Measurements from ENCODE around the gene LRRFIP1.

LRRFIP1 gene

DNA sequence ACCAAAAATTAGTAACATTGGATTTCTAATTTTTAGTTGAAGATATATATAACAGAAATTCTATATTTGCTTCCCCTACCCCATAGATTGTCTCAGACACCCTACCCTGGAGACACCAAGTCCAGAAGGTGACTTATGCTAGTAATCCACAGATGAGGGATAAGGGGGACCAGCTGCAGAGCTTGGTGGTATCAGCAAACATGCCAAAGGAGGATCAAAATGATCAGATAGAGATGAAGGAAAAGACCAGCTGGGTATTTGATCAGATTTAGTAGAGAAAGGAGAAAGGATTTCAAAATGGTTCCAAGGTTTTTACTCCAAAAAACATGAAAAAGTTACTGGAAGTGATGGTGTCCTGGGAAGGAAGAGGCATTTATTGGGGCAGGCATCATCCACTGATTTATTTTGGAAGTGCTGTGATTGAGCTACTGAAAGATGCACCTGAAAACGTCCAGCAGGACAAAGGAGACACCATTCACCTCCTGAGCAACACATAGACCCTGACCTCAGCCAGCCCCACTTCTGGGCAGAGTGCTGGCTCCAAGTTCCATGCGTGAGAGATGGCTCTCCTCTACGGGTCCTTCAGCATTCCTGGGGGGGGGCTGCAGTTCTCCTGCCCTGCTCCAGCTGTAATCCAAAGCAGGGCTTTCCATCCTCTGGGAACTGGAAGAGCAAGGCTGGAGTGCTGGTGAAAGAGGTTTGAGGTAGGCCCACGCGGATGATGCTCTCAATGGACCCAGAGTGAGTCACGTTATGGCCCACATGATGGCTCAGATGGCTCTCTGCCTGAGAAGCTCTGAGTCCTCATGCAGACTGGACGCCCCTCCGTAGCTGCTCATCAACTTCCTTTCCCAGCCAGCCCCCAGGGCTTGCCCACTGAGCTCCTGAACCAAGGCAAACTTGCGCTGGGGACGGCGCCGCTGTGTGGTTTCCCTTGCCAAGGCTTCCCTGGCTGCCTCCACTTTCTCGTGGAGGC, 3.7 kb upstream of the LRRFIP1 start:
- no peak for DNase-seq

DNA sequence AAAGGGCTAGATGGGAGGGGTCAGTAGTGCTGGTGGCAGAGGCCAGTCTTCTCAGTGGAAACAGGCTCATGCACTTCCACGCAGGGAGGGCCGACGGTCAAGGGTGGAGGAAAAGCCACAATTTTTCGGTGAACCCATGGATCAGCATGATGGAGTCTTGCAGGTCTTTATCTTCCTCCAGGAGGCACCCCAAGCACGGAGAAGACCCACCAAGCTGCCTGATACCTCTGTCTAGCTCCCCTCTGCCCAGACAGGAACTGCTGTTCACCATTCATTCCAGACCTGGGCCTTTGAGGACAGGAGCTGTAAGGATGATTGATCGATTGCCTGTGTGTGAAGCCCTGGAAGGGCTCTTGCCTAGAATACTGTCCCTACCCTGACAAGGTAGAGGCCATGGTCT, 2.8 kb upstream of the LRRFIP1 start:
- no peak for DNase-seq

DNA sequence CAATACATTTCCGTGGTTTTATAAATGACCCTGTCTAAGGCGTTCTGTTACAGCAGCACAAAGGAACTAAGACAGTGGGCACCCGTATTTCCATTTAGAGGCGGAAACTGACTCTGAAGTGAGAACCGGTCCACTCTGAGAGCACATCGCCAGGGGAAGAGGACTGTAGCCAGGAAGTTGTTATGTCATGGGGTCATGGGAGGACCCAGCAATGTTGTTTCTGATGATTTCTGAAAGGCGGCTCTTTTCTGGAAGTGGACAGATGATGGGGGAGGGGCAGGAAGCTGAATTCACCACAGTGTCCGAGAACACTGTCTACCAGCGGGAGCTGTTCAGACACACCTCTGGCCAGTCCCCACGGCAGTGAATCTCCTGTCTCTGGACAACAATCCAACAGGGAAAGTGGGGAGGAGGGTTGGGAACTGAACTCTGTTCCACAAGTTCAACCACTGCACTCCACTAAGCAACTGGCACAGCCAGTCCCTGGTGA, 2.1 kb upstream of the LRRFIP1 start:
- DNase-seq, result no peak

DNA sequence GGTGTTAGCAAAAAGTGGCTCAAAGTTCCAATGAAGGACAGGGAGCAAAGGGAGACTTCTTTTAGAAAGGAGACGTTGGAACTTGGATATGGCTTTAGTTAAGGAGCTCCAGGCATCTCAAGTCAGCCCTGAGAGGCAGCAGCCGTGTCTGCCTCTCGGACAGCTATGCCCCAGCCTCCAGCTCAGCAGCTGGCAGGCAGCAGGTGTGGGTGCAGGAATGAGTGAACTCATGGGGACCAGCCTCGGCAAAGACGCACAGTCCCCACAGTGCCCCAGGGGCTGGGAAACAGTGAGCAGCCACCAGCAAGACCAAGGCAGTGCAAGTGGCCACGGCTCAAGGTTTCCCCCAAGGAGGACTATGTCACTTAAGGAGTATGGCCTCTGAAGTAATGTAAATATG, 1.6 kb upstream of the LRRFIP1 start:
- DNase-seq, result no peak

DNA sequence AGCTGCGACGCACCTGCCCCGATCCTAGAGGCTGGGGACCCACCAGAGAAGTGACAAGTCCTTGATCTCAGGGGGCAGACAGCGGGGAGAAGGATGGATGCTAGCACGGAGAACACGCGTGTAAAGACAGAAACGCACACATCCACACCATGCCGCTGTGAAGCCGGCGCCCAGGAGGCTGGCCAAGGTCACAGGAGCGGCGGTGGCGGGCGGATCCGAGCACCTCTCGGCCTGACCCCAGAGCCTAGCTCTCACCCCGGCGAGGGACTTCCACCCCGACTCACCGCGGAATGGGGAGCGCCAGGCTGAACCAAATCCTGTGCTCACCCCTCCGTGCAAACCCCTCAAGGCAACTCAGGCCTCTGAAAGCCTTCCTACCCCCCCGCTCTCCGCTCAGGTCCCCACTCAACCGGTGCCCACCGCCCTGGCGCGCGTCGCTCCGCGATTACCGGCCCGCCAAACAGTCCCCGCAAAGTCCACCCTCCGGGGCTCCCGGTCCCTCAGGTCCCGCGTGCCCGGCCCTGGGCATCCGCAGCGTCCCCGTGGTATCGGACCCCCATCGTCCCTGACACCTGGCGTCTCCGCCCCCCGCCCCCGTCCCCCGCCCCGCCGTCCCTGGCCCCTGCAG, 460 bp upstream of the LRRFIP1 start:
- DNase-seq, result no peak

DNA sequence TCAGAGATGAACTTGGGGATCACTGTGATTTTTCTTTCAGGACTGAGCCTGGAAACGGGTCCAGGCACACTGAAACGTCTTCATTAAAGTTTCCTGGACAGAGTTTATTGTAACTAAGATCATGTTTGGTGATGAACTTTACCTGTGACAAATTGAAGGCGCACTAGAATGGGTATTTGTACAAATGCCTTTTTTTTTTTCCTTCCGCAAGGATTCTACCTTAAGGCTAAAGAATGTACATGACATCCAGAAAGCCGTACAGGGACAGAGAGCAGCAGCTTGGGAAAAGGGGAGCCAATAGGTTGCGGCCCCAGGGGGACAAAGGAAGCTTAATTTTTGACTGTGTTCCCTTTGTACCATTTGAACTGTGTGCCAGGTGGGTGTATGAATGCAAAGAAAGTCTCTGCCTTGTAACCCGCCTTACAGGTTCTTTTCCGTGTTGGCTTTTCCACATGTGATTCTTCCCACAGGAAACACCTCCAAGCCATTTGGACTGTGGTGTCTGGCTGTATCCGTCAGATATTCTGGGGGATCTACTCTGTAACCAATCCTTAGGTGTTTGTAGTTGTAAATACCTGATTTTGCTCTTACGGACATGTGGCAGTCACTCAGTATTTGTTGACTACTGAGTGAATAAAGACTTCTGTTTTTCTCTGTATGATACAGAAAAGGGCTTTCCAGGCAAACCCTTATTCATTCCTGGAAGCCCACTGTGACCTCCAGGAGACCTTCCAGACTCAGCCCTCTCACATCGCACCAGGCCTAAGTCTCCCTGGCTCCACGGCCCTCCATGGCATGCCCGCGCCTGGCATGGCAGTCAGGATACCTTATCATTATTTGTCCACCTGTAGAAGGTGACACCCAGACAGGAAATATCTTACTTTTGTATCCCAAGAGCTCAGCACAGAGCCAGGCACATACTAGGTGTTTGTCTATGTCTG, 1.1 kb downstream of the LRRFIP1 start:
- no peak for DNase-seq

DNA sequence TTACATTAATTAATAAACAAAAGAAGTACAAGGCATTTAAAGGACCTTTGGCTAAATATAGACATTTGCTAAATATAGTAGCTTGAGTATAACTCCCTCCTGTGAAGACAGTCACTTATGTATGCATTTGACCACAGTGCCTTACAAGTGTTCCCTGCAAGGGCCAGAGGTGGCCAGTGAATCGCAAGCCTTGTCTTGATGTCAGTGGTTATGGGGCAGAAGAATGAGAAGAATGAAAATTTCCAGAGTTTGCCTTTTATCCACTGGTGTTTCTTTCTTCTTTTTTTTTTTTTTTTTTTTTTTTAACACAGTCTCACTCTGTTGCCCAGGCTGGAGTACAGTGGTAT, 1.8 kb downstream of the LRRFIP1 start:
- no peak for DNase-seq

DNA sequence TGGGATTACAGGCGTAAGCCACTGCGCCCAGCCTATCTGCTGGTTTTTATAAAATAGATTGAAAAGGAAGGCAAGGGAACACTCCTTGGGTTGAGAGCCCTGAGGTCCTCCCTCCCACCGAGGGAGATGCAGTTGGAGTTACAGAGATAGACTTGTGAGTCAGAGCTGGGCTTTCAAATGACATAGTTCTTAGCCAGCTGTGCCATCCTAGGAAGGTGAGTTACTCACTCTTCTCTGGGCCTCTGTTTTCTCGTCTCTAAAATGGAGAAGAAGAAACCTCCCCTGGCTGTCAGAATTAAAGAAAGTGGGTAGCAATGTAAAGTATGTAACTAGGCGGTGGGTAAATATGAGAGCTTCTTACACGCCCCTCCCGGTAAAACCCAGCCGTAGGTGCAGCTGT, 2.4 kb downstream of the LRRFIP1 start:
- no peak for DNase-seq

DNA sequence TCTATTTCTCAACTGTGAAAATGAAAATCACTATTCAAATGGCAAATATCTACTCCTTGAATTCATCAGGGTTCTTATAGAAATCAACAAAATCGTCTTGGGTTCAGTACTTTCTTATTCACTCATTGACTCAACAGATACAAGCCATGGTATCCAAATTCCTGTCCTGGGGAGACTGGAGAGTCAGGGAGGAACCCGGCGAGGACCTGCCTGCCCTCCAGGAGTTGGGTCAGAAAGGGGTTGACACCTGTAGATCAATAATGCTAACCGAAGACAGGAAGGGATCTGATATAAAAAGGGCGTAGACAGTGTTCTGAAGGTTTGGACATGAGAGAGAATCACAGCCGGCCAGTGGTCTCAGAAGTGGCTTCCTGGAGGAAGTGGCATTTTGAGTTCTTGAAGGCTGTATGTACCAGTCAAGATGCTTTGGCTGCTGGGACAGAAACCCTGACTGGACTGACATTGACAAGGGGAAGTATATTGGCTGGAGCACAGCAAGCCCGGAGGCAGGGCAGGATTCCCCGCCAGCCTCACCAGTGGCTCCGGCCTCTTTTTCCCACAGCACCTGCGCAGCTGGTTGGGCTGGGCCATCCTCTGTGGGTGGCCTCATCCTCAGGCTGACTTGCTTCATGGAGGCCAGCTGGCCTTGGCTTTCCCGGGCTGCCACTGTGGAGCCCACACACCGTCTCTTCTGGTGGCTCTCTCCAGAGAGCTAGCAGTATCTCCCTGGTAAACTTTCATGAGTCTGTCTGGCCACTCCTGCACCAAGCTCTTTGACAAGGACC, 3.0 kb downstream of the LRRFIP1 start:
- no peak for DNase-seq

DNA sequence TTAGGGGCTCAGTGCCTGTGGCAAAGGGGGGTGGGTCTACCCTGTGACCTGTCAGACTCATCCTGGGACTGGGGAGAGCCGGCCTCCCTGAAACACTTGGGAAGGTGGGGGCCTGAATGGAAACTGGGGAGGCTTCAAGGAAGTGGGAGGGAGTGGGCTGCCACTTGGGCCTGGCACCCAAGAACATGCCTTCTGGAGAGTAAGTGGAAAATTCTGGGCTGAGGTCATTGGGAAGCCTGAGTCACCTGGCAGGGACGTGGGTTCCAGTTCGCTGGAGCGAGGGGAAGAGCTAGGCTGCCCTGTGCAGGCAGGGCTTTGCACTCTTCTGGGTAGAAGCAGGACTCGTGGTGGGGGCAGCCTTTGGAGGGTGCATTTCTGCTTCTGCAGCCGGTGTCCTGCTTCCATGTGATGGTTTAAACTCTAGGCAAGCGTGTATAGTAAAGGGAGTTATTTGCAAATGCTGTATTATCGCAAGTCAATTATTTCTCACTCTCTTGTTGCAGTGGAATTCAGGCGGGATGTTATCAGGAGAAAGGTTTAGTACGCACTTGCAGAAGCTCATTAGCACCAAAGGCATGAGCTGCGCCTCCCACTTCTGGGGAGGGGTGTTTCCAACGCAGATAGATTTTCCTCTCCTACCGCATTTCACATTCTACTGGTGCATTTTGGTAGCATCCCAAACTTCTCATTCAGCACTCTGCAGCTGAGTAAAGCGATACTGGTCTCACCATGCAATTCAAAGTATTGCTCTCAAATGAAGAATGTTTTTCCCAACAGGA, 3.8 kb downstream of the LRRFIP1 start:
- no peak for DNase-seq

DNA sequence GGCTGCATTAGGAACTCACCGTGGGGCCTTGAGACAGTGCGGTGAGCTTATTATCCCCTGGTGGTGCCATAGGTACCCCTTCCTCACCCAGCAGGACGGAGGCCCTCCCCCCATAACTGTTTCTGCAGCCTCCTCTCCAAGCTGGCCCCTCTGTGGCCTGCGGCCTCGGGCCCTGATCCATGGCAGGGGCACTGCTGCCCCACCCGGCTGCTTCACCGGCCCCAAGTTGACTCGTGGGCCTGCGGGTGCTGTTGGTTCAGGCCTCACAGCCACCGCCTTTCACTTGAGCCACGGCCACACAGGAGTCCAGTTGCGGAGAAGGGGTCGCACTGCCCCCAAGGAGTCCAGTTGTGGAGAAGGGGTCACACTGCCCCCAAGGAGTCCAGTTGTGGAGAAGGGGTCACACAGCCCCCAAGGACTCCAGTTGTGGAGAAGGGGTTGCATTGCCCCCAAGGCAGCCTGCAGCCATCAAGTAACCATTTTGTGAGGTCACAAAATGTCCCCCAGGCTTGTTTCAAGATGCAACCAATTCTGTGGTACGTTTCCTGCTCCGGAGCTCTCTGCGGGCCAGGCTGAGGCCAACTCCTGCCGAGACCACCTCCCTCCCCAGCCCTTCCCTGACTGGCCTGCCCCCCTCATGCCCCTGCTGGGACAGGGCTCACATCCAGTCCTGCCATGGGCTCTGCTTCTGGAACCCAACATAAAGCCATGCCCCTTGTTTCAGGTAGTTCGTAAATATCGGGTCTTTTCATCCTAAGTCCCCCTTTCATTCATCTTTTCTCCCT, 4.6 kb downstream of the LRRFIP1 start:
- DNase-seq, result no peak

DNA sequence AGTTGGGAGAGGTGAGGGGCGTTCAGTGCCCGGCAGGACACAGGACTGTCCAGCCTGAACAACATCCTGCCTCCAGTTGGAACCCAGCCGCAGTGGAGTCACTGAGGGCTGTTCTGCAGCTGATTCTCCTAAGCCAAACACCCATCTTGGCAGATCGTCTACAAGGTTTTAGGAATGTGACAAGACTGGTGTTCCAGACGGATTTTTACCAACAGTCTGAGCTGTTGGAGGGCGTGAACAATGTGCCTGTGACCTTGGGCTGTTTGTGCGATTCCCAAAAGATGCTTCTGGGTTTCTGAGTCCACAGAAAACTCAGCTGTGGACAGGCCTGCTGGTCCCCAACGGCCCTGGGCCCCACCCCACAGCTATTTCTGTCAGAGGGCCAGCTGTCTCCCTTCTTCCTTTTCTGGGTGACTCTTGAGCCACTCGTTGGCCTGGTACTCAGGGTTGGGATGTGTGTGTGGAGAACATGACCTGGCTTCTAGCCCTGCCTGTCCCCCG, 5.7 kb downstream of the LRRFIP1 start:
- no peak for DNase-seq

DNA sequence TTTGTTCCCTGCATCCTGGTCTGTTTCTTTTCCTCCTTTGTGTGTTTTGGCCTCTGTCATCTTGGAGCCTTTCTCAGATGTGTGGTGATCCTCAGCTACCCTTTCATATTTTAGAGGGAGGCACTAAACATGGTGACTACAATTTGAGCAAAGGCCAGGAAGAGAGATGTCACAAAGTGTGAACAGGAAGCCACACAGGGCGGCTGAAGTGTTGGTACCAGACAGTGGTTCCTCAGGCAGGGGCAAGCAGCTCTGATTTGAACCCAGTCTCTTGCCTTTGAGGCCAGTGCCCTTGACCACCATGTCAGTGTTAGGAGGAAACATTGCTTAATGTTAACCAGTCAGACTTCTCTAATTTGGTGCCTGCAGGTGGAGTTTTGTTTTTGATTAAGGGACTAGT, 9.2 kb downstream of the LRRFIP1 start:
- no peak for DNase-seq

DNA sequence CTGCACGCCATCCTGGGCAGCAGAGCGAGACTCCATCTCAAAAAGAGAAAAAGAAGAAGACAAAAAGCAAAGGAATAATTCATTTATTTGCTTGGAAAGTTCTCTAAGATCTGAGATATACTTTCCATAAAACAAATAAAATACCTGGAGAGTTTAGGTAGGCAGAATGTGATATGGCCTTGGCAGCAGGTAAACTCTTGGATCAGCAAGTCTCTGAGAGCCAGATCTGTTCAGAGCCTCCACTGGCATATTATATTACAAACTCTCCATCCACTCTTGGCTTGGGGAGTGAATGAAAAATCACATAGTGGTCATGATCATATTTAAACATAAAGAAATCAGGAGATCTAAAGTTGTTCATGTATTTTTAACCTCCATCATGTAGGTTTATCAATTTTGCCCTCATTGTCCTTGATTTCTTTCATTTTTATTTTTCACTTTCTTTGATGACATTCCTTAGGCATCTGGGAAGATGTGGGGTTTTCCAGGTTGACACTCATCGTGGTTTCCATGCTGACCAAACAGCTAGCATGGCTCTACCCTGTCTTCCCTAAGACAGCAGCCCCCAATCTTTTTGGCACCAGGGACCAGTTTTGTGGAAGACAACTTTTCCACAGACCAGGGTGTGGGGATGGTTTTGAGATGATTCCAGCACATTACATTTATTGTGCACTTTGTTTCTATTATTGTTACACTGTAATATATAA, 10.2 kb downstream of the LRRFIP1 start:
- no peak for DNase-seq

DNA sequence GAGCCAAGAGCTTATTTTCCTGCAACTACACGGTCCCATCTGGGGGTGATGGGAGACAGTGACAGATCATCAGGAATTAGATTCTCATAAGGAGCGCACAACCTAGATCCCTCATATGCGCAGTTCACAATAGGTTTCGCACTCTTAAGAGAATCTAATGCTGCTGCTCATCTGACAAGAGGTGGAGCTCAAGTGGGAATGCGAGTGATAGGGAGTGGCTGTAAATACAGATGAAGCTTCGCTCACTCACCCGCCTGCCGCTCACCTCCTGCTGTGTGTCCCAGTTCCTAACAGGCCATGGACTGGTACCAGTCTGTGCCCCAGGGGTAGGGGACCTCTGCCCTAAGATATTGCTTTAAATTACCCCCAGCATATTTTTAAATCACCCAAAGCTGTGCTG, 10.8 kb downstream of the LRRFIP1 start:
- DNase-seq, result no peak

DNA sequence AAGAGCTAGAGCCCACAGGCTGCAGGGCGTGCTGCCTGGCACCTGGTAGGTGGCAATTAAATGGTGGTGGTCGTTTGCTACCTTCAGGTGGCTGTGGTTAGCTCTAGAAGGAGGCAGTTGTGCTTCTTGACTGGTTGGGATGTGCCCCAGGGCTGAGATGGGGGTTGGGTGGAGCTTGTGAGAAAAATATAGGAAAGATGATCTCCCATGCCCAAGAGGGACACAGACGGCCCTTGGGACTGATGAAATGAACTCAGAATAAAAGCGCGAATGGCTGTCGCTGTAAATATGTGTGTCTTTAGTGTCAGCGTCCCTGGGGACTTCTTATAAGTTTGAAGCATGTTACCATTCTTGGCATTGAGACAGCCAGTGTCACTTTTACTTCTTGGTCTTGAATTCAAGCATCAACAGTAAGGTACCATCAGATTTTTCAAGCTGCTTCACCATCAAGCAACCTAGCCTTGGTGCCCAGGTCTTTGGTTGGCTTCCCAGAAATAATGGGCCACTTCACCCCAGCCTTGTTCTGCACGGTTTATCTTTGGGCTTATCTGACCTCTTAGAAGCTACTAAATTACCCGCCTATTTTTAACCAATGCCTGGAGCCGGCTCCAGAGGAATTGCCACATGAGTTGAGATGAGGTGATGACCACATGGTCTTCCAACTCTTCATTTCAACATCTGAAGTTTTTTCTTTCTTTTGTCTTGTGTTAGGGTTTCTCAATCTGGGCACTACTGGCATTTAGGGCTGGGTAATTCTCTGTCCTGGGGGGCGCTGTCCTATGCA, 11.9 kb downstream of the LRRFIP1 start:
- no peak for DNase-seq

DNA sequence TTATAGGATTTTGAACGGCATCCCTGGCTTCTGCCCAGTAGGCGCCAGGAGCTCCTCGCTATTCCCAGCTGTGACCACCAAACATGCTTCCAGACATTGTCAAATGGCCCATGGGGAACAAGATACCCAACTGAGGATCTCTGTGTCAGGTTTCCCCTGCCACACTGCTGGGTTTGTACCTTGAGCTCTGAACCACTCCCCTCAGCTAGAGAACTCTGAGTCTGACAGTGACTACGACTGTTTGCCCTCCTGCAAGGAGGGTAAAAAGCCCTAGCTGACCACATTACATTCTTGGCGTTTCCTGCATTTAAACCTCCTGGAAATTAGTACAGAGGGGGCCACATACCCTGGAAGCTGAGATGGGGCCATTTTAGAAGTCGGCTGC, 12.4 kb downstream of the LRRFIP1 start:
- no peak for DNase-seq

DNA sequence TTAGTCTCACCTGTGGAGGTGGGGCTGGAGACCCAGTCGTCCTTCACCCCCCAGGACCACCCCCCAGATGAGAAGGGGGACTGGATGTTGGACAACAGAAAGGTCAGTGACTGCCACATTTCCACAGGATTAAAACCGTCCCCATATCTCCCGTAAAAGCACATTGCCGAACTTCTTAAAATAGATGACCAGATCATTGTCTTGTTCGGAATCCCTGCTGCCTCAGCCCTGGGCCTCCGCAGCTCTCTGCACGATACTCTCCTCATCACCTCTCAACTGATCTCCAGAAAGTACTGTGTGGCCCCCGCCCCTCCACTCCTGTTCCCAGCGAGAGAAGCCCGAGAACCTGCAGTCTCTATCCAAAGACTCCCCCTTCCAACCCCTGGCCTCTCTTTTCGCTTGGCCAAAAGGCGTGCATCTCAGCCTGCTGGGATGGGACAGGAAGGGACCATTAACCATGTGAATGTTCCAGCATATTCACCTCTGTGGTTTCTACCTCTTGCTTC, 13.2 kb downstream of the LRRFIP1 start:
- DNase-seq, result no peak

Data from NCI-H774 (cell line).